Measurements from ENCODE around the gene TTC7B. TPM values are rescaled to one million over a fixed set of nuclear protein-coding genes. Genes with fewer than 3 reads are reported as not detected.

Gene TTC7B
- total RNA-seq, 4 donors from 2014 or later: 0.18 to 53.6 (median 11.2) TPM

GRCh38 chr14:90759370-90760077 is 56.7 kb downstream of the TTC7B start:
- peak in 1 of 3 donors; percentile 22 for DNase-seq
- Histone ChIP-seq H3K9me3 (peaks cover 0 to 13% (median 0%) of the 10 kb centered on the region in 4 donors), H3K4me1 (peaks cover 0 to 10% (median 2%) of the 10 kb centered on the region in 4 donors), H3K27me3 (no peaks in the 10 kb centered on the region), H3K27ac (peak overlapping the region in 3 of 4 donors; percentile 80 to 83 (median 82)), H3K4me3 (peak overlapping the region in 1 of 4 donors; percentile 34), H3K36me3 (no peaks in the 10 kb centered on the region)
- no peak for TF ChIP-seq CTCF (IDR thresholded peaks at IDR 0.05)
- no peak for TF ChIP-seq POLR2A (IDR thresholded peaks at IDR 0.05)

- H3K36me3 ChIP-seq: no peaks in the 10 kb centered on the region
- peaks cover 0 to 13% (median 0%) of the 10 kb centered on the region in 4 donors for H3K9me3 ChIP-seq
- no peak for TF ChIP-seq POLR2A (IDR thresholded peaks at IDR 0.05)
- no peak for TF ChIP-seq CTCF (IDR thresholded peaks at IDR 0.05)
- peak overlapping the region; percentile 34 to 65 (median 54) for H3K4me3 ChIP-seq
- DNase-seq: peak in 1 of 3 donors; percentile 66
- H3K4me1 ChIP-seq: peaks cover 0 to 10% (median 2%) of the 10 kb centered on the region in 4 donors
- peak overlapping the region; percentile 80 to 85 (median 82) for H3K27ac ChIP-seq
- no peaks in the 10 kb centered on the region for H3K27me3 ChIP-seq
These were observed 57.3 kb downstream of the TTC7B start for GRCh38 chr14:90758959-90759358.

DNA sequence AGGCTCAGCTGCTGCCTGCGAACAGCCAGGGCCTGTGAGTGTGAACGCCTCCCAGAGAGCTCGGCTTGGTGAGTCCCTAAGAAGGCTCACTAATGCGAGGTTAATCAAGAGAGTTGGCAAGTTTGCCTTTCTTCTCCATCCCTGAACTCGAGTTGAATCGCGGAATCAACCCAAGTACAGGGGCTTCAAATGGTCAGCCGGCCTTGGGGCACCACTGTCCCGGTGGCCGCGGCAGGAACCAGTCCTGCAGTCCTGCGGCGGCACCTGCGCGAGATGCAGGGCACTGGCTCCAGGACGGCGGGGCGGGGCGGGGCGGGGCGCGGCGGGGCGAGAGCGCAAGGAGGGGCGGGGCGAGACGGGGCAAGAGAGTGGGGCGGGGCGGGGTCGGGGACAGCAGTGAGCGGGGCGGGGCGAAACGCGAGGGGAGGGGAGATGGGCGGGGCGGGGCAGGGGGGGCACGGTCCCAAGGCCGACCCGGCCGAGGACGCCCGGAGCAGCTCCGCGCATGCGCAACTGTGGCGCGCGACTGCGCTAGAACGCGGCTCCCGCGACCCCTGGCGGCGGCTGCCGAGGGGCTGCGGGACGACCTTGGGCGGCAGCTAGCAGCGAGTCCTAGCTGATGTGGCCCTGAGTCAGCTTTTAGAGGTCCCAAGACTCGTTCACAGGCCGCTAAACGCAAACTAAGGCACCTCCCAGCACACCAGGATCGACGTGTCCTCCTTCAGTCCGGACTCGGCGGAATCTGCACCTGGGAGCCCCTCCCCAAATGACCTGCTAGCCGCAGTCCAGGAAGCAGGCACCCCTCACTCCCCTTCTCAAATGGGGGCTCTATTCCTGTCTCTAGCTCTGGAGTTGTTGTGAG is 58.0 kb downstream of the TTC7B start:
- H3K27ac ChIP-seq: peak overlapping the region; percentile 80 to 85 (median 82)
- H3K4me3 ChIP-seq: peak overlapping the region; percentile 34 to 65 (median 54)
- H3K4me1 ChIP-seq: peaks cover 0 to 10% (median 2%) of the 10 kb centered on the region in 4 donors
- peaks cover 0 to 11% (median 0%) of the 10 kb centered on the region in 4 donors for H3K9me3 ChIP-seq
- peak; percentile 90 to 96 (median 94) for TF ChIP-seq CTCF (IDR thresholded peaks at IDR 0.05)
- peak; percentile 24 to 32 for TF ChIP-seq POLR2A (IDR thresholded peaks at IDR 0.05)
- no peaks in the 10 kb centered on the region for H3K27me3 ChIP-seq
- DNase-seq: peak; percentile 96 to 97 (median 96)
- H3K36me3 ChIP-seq: no peaks in the 10 kb centered on the region

DNA sequence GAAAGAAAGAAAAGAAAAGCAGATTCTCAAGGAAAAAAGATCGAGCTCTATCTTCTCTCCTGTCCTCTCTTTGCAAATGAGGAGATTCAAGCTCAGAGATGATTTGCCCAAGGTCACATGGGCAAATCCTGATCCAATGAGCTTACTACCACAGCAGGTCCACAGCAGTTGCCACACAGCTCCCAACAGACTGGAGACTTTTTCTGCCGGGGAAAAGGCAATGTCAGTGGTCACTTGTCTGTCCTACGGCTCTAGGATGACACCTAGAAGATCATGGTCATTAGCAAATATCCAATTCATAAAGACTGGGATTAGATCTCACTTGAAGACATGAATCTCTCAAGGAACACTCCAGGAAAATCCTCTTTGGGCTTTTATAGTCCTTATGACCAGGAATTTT is 58.8 kb downstream of the TTC7B start:
- DNase-seq: no peak
- no peak for TF ChIP-seq CTCF (IDR thresholded peaks at IDR 0.05)
- TF ChIP-seq POLR2A (IDR thresholded peaks at IDR 0.05): no peak
- peak overlapping the region; percentile 64 to 85 (median 82) for H3K27ac ChIP-seq
- H3K27me3 ChIP-seq: no peaks in the 10 kb centered on the region
- H3K4me3 ChIP-seq: no peak overlapping the region
- H3K9me3 ChIP-seq: peaks cover 0 to 3% (median 0%) of the 10 kb centered on the region in 4 donors
- no peaks in the 10 kb centered on the region for H3K36me3 ChIP-seq
- peaks cover 0 to 10% (median 2%) of the 10 kb centered on the region in 4 donors for H3K4me1 ChIP-seq

DNA sequence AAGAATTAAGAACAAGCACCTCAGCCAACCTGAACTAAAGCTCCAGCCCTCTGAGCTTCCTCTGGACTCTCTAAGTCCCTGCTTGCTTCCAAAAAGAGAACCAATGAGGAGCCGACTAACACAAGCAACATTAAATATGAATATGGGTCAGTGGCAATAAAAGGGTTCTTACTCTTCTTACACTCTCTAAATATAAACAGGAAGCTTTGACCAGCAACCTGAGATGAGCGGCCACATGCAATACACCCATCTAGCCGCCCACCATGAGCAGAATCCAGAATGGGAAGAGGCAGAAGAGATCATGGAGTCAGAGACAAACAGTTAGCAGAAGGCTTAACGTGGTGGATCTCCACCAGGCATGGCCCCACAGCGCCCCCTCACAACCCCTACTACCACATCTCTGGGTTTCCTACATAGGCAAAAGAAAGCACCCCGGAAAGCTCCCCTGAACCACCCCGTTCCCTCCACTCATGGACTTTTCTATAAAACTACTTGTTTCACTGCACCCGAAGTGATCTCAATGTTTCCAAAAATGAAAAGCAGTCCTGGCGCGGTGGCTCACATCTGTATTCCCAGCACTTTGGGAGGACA is 59.4 kb downstream of the TTC7B start:
- no peak for DNase-seq
- no peaks in the 10 kb centered on the region for H3K27me3 ChIP-seq
- no peaks in the 10 kb centered on the region for H3K36me3 ChIP-seq
- H3K4me1 ChIP-seq: peaks cover 0 to 10% (median 2%) of the 10 kb centered on the region in 4 donors
- no peak overlapping the region for H3K4me3 ChIP-seq
- H3K9me3 ChIP-seq: no peaks in the 10 kb centered on the region
- H3K27ac ChIP-seq: no peak overlapping the region
- TF ChIP-seq CTCF (IDR thresholded peaks at IDR 0.05) (no peak), POLR2A (IDR thresholded peaks at IDR 0.05) (no peak)

Data from Peyer's patch (tissue), 4 donors.